Measurements from ENCODE around the gene ADGRL1. TPM values are rescaled to one million over a fixed set of nuclear protein-coding genes. Genes with fewer than 3 reads are reported as not detected.
A peak's percentile ranks its signal among the peaks of the same experiment; 100 is the strongest.
"Not testable (repeated sequence)": the region's sequence is repeated elsewhere in the genome, so short reads cannot be mapped to it uniquely, and the experiment has no call there.

Gene ADGRL1
- total RNA-seq, 1 donor: 1.7 TPM

- H3K4me3 ChIP-seq (ENCODE audit: low read depth, low read length): no peak overlapping the region
- no peak for DNase-seq (ENCODE audit: low read depth)
- no peak for TF ChIP-seq CTCF (IDR thresholded peaks at IDR 0.05; ENCODE audit: insufficient read depth, low read depth, low read length)
Measured at GRCh38 chr19:14214580-14214979, 8.6 kb upstream of the ADGRL1 start.

GRCh38 chr19:14210182-14210581 is 4.2 kb upstream of the ADGRL1 start:
- not testable (repeated sequence) for DNase-seq (ENCODE audit: low read depth); H3K4me3 ChIP-seq (ENCODE audit: low read depth, low read length)

GRCh38 chr19:14209401-14209800 is 3.4 kb upstream of the ADGRL1 start:
- H3K4me3 ChIP-seq (ENCODE audit: low read depth, low read length); DNase-seq (ENCODE audit: low read depth): not testable (repeated sequence)

GRCh38 chr19:14208496-14208895 is 2.5 kb upstream of the ADGRL1 start:
- DNase-seq (ENCODE audit: low read depth); H3K4me3 ChIP-seq (ENCODE audit: low read depth, low read length): not testable (repeated sequence)

- not testable (repeated sequence) for DNase-seq (ENCODE audit: low read depth)
- peak overlapping the region; percentile 60 for H3K4me3 ChIP-seq (ENCODE audit: low read depth, low read length)
Measured at GRCh38 chr19:14207796-14208195, 1.8 kb upstream of the ADGRL1 start.

- peak overlapping the region; percentile 60 for H3K4me3 ChIP-seq (ENCODE audit: low read depth, low read length)
- peak; percentile 97 for DNase-seq (ENCODE audit: low read depth)
Measured at GRCh38 chr19:14206737-14207726, 1.1 kb upstream of the ADGRL1 start.

GRCh38 chr19:14206308-14206707 is 339 bp upstream of the ADGRL1 start:
- H3K4me3 ChIP-seq (ENCODE audit: low read depth, low read length): peak overlapping the region; percentile 56

GRCh38 chr19:14204676-14205451 is 1.1 kb downstream of the ADGRL1 start:
- H3K4me3 ChIP-seq (ENCODE audit: low read depth, low read length): peak overlapping the region; percentile 56
- not testable (repeated sequence) for DNase-seq (ENCODE audit: low read depth)

More at GRCh38 chr19:14206308-14206707, 339 bp upstream of the ADGRL1 start:
- not testable (repeated sequence) for DNase-seq (ENCODE audit: low read depth)

GRCh38 chr19:14204219-14204618 is 1.8 kb downstream of the ADGRL1 start:
- H3K4me3 ChIP-seq (ENCODE audit: low read depth, low read length); DNase-seq (ENCODE audit: low read depth): not testable (repeated sequence)

- H3K4me3 ChIP-seq (ENCODE audit: low read depth, low read length); DNase-seq (ENCODE audit: low read depth): not testable (repeated sequence)
Measured at GRCh38 chr19:14203788-14204187, 2.2 kb downstream of the ADGRL1 start.

- TF ChIP-seq CTCF (IDR thresholded peaks at IDR 0.05; ENCODE audit: insufficient read depth, low read depth, low read length): no peak
- no peak for DNase-seq (ENCODE audit: low read depth)
Measured at GRCh38 chr19:14203177-14203576, 2.8 kb downstream of the ADGRL1 start.

GRCh38 chr19:14201481-14201880 is 4.5 kb downstream of the ADGRL1 start:
- DNase-seq (ENCODE audit: low read depth); H3K4me3 ChIP-seq (ENCODE audit: low read depth, low read length): not testable (repeated sequence)

More at GRCh38 chr19:14203177-14203576, 2.8 kb downstream of the ADGRL1 start:
- H3K4me3 ChIP-seq (ENCODE audit: low read depth, low read length): no peak overlapping the region

Measured in fibroblast of villous mesenchyme (primary cell).